Hematopoietic multipotent progenitor cell treated with erythropoietin and hydrocortisone succinate and interleukin-3 and kit ligand, for 15 days (in vitro differentiated cells): Measurements from ENCODE around the gene KHK.

ENCODE experiments used
- DNase-seq: peaks from one replicate; pipeline ENCODE4 v3.0.0-alpha.2; 2015; ENCODE audit warnings: low spot score

KHK gene

DNA sequence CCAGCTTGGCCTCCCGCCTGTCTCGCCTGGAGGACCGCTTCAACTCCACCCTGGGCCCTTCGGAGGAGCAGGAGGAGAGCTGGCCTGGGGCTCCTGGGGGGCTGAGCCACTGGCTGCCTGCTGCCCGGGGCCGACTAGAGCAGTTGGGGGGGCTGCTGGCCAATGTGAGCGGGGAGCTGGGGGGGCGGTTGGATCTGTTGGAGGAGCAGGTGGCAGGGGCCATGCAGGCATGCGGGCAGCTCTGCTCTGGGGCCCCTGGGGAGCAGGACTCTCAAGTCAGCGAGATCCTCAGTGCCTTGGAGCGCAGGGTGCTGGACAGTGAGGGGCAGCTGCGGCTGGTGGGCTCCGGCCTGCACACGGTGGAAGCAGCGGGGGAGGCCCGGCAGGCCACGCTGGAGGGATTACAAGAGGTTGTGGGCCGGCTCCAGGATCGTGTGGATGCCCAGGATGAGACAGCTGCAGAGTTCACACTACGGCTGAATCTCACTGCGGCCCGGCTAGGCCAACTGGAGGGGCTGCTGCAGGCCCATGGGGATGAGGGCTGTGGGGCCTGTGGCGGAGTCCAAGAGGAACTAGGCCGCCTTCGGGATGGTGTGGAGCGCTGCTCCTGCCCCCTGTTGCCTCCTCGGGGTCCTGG, 3.7 kb upstream of the KHK start:
- no peak for DNase-seq

DNA sequence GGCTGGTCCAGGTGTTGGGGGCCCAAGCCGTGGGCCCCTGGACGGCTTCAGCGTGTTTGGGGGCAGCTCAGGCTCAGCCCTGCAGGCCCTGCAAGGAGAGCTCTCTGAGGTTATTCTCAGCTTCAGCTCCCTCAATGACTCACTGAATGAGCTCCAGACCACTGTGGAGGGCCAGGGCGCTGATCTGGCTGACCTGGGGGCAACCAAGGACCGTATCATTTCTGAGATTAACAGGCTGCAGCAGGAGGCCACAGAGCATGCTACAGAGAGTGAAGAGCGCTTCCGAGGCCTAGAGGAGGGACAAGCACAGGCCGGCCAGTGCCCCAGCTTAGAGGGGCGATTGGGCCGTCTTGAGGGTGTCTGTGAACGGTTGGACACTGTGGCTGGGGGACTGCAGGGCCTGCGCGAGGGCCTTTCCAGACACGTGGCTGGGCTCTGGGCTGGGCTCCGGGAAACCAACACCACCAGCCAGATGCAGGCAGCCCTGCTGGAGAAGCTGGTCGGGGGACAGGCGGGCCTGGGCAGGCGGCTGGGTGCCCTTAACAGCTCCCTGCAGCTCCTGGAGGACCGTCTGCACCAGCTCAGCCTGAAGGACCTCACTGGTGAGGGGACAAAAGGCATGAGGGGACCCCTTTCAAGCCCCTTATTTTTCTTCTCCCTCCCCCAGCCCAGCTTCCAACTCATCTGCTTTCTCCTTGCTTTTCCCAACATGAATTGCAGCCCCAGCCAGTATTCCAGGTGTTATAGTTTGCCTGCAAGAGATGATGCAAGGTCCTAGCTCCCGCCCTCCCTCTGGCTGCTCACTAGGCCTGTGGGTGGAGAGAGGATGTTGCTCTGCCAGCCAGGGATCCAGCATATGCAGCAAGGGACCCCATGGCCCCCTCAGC, 2.9 kb upstream of the KHK start:
- DNase-seq, result no peak

DNA sequence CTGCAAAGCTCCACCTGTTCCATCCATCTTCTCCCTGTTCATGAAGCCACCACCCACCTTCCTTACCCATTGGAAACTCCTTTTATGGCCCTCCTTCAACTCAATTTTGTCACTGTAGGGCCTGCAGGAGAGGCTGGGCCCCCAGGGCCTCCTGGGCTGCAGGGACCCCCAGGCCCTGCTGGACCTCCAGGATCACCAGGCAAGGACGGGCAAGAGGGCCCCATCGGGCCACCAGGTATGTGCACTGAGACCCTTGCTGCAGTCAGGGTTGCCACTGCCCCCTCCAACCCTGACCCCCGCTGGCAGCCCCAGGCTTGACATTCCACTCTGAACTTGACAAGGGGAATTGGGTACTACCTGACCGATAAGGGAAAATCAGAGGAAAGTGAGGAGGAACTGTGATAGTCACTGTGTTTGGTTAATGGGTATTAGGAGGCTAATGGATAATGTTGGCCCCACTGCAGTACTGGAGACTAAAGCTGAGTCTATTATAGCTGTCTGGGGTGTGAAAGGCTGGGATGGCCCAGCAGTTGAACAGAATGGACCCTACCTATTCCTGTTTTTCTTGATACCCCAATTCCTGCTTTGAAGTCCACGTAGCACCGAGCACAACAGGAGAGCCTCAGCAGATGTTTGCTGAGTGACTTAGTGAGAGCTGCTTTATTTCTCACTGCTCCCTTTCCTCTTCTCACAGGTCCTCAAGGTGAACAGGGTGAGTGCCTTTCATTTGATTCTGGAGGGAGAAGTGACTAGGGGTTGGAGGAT, 2.1 kb upstream of the KHK start:
- no peak for DNase-seq

DNA sequence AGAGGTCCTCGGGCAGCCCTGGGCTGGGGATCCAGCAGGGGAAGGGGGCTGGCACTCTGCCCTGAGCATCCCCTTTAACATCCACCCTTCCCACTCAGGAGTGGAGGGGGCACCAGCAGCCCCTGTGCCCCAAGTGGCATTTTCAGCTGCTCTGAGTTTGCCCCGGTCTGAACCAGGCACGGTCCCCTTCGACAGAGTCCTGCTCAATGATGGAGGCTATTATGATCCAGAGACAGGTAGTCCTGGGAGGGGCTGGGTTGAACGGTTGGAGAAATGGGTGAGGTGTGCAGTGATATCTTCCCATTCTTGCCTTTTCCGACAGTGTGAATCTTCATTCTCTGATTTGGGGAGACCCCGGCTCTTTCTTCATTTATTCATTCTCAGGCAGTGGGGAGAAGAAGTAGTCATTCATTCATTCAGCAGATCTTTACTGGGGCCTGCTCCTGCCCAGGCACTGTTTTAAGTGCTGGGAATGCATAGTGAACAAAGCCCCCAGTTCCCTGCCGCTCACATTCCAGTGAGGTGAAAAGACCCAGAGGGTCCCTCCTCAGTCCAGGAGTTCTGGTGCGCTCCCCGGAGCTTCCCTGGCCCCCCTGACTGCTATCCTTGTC, 1.4 kb upstream of the KHK start:
- no peak for DNase-seq

DNA sequence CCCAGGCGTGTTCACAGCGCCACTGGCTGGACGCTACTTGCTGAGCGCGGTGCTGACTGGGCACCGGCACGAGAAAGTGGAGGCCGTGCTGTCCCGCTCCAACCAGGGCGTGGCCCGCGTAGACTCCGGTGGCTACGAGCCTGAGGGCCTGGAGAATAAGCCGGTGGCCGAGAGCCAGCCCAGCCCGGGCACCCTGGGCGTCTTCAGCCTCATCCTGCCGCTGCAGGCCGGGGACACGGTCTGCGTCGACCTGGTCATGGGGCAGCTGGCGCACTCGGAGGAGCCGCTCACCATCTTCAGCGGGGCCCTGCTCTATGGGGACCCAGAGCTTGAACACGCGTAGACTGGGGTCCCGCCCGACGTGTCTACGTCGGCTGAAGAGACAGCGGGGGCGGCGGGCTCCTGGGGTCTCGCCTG, 891 bp upstream of the KHK start:
- peak; percentile 53 for DNase-seq

DNA sequence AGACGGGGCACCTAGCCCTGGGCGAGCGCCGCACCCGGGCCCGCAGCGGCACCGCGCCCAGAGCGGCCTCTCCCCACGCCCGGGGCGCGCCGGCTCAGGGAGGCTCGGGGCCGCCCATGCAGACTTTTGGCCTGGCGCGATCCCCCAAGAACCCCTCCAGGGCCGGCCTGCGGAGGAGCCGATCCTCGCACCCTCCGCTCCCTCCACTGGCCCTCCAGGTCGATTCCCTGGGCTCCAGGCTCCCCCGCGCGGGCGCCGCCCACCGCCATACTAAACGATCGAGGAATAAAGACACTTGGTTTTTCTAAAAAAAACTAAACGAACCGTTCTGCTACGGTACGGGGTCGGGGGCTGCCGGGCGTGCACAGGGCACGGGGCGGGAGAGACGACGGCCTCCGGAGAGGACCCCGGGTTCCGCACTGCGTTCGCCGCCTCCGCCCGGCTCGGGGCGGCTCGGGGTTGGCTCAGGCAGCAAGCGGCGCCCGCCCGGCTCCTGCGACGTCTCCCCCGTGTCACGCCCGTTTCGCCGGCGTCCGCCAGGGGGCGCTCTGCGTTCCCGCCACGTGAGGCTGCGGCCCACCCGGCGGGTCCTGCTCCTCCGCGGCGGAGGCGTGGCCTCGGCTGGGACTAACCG, 365 bp upstream of the KHK start:
- DNase-seq, result peak; percentile 92

DNA sequence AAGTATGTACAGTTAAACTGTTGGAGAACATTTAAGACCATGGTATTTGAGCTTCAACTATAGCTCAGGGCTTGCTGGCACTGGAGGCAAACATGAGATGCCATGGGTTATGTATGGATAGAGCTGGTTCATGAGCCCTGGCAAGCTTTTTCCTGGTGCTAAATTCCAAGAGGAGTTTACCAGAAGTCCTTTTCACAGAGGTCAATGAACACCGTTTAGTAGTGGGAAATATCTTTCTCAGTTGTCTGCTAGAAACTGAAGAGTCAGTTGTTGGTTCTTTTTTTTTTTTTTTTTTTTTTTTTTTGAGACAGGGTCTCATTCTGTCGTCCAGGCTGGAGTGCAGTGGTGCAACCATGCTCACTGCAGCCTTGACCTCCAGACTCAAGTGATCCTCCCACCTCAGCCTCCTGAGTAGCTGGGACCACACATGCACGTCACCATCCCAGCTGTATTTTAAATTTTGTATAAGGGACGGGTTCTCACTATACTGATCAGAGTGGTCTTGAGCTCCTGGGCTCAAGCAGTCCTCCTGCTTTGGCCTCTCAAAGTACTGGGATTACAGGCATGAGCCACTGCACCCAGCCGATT, 1.3 kb downstream of the KHK start:
- DNase-seq, result no peak

DNA sequence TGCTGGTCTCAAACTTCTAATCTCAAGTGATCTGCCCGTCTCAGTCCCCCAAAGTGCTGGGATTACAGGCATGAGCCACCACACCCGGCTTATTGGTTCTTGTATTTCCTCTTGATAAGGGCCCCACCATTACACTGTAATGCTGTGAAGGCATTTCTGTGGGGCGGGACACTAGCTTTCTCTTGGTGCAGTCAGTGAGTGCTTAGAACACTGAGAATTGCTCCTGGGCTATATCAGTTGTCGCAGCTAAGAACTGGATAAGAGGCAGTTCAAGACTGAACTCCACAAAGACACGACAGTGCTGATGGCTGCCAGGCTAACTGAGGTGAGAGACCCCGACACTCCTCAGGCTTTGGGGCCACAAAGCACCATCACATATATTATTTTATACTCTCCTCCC, 2.1 kb downstream of the KHK start:
- no peak for DNase-seq

DNA sequence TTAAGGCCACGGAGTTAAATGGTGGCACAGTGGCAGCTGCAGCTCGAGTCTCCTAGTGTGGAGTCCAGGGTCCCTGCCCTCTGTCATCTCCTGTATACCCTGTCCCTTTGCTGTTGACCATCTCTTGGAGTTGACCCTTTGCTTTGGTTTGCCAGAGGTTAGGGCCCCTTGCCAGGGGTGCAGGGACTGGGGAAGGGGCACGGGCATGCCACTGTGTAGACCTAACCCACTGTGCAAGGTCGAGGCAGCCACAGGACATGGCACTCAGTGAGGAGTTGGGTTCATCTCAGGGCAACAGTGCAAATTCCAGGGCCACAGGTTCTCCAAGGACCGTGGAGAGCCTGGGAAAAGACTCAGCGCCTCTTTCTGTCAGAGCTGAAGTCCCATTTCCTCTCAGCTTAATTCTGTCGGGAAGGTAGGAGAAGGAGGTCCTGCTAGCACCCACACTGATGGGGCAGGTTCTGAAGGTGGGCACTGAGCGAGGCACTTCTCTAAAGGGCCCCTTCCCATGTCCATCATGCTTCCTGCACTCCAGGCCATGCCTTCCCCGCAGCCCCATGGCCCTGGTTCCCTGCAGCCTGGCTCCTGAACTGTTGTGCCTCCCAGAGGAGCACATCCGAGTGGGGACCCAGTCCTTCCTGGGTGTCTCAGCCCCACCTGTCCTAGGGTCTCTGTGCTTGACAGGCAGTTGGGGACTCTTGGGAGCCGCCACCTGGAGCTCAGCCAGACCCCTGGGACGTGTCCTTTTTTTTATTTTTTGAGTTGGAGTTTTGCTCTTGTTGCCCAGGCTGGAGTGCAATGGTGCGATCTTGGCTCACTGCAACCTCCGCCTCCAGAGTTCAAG, 2.8 kb downstream of the KHK start:
- no peak for DNase-seq

DNA sequence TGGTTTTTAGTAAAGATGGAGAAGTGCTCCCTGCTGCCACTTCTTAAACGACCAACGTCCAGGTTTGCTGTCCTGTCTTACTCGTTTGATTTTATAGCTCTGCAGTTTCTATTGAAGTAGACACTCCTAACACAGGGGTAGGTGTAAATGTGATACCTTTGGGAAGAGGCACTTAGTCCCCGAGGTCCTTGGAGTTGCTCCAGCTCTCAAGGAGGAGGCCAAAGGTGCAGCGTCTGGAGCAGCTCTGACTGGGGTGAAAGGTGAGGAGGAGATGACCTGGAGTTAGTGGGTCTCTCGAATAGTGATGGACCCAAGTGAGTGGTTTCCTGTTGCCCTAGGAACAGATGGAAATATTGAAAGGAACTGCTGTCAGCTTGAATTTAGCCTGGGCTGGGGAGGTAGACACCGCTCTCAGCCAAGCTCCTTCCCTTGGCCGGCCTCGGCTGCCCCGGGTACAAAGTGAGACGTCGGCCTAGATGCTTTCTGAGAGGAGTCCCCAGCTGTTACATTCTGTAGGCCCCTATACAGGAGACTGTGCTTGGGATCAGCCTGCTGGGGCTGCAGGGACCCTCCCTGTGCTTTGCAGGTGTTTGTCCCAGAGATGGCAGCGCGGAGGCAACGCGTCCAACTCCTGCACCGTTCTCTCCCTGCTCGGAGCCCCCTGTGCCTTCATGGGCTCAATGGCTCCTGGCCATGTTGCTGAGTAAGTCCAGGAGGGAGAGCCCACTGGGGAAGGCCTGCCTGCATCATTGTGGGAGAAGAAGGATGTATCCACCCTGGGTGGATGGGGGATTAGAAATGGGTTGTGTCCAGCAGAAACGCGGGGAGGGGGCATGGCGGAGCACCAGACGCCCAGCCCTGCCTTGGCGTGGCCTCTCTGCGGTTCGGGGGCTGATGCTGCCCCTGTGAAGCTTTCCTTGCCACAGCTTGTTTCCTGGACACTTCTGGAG, 5.4 kb downstream of the KHK start:
- no peak for DNase-seq

DNA sequence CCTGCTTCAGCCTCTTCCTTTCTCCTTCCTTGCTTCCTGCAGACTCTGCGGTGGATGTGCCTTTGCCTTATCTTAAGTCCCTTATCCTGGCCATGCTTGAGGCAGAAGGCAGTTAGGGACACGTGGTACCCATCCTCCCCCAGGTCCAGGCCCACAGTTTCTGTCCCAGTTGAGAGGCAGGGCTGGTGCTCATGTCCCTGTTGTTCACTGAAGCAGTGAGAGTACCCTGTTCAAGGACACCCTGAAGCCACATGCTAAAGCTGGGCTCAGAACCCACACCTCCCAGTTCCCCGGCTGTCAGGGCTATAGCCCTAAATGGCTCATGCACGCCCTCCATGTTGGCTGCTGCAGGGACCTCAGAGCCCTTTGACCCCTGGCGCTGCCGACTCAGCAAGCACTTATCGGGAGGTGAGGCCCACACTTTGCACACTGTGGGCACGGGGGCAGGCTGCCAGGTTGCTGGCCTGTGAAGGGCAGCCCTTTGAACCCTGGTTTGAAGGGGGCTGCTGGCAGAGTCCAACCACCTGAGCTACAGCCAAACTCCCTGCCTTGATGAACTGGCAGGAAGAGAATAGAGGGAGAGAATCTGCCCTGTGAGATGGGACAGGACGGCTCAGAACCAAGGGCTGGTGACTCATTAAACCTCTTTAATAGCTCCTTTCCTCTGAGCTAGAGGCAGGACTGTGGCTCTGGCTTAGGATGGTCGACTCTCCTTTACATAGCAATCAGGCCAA, 6.3 kb downstream of the KHK start:
- no peak for DNase-seq

DNA sequence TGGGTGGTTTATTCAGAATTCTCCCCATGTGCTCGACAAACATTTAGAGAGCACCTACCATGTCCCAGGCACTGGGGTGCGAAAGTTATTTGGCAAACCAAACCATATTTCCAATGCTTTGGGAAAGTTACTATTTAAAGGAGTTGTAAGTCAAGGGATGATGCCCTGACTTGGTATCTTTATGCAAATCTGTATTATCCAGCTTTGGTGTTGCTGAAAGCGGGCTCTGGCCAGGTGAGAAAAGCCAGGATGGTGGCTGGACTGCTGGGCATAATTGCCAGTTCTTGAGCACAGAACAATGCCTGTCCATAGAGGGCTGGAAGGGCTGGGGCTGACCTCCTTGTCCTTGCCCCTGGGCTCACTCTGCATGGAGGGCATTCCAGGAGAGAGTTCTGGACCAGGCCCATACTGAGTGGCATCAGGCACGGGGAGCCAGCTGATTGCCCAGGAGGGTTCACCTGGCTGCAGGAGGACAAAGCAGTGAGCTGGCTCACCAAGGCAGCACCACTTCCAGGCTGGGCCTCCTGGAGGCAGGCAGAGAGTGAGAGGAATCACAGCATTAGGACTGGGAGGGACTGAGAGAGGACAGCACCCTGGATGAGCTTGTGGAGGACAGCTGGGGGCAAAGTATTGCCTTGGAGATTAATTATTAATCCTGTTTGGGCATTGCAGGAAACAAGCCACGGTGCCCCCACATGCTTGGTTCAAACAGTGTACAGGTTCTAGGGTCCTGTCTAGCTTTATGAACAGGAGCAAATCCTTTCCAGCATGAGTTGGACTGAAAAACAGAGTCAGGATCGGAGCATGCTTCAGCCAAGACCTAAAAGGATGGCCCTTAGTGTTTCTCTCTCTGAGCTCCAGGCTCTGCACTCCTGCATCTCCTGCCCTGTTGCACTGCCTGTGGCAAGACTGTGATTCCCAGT, 7.1 kb downstream of the KHK start:
- no peak for DNase-seq

DNA sequence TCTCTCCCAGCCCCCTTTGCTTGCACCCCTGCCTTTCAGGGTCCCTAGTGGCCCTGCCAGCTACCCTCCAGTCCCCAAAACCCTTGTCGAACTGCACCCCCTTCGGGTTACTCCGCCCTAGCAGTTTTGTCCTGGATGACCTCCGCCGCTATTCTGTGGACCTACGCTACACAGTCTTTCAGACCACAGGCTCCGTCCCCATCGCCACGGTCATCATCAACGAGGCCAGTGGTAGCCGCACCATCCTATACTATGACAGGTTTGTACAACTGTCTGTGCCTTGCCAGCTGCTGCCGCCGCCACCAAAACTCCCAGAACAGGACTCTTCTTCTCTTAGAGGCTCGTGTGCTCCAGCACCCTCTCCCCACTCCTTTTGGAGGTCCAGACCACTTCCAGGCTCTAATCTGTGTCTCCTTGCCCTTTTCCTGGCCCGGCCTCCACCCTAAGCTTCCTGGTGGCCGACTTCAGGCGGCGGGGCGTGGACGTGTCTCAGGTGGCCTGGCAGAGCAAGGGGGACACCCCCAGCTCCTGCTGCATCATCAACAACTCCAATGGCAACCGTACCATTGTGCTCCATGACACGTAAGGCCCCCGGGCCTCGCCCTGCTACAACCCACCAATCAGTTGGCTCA, 7.9 kb downstream of the KHK start:
- no peak for DNase-seq

DNA sequence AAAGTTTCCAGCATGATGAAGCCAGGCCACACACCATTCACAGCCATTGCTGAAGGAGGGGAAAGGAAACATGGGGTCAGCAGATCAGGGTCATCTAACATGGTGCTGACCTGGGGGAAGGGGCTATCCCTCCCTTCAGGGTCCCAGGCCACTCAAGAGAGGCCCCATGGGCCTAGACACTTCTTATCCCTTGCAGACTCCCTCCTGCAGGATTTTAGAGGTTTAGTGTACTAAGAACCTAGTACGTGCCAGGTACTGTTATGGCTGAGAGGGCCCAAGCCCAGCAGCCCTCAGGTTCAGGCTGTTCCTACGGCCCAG, 8.8 kb downstream of the KHK start:
- DNase-seq, result no peak

DNA sequence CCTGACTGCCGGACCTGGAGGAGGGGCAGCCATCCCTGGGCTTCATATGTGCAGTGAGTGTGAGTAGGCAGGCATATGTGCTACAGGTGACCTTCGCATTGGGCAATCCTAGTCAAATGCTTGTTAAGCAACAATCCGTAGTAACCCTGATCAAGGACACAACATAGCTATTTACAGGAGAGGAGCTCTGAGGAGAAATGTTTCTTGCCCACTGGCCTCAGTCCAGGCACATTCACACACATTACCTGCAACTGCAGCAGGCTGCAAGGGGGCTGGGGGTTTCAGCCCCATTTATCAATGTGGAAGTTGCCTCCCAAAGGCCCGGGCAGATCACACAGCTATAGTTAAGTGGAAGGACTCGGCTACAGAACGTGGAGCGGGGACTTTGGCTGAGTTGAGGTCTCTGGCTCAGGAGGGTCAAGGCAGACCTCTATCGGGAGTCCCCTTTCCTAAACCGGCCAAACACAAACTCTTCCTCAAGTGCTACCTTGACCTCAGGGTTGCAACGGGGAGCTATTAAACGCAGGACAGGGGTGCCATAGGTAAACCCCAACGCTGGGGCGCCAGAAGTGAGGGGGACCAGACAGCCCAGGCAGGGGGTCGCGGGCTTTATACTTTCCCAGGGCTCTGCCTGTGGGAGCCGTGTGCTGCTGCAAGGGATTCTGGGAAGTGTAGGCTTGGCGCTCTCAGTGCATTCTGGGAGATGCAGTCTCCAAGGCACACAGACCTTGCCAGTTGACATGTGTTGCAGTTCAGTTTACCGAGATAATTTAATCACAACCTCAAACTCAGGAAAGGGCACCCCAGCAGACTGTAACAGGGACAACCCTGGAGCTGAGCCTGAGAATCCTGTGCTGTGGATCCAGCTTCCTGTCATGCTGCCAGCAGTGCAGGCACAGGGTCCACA, 9.4 kb downstream of the KHK start:
- DNase-seq, result peak; percentile 52

DNA sequence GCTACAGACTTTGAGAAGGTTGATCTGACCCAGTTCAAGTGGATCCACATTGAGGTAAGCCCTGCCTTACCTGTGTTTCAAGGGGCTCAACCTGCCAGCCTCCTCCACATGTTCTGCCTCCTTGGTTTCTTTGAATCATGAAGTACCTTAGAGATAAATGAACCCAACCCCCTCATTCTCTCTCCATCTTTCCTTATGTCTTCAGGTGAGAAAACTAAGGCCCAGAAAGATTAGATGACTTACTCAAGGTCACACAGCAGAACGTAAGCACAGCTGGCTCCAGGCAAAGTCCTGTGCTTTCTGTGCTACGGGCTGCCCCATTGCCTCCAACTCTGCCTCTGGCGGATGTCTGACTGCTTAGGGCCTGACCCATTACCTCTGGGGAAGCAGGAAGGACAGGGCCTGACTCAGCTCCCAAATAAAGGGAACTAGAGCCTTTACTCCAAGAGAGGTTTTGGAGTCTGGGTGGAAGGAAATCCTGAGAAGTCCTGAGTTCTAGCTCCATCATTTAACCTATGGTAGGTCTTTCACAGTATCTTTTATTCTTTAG, 10.3 kb downstream of the KHK start:
- no peak for DNase-seq
